ES-I3 (cell line): Measurements from ENCODE around the gene SHROOM1.
"Not testable (repeated sequence)": the region's sequence is repeated elsewhere in the genome, so short reads cannot be mapped to it uniquely, and the experiment has no call there.

Experiments
- H3K36me3 ChIP-seq: 2 replicates; pipeline ENCODE4 v1.6.1; 2013; ENCODE audit warnings: mild to moderate bottlenecking, low read length, control low read depth, moderate library complexity; ENCODE audit not compliant: insufficient read depth
- H3K4me1 ChIP-seq: 2 replicates; pipeline ENCODE4 v1.6.1; 2013; ENCODE audit warnings: mild to moderate bottlenecking, control low read depth, low read length; ENCODE audit not compliant: insufficient read depth
- H3K9ac ChIP-seq: 2 replicates; pipeline ENCODE4 v1.6.1; 2013; ENCODE audit warnings: low read depth, mild to moderate bottlenecking, low read length, moderate library complexity
- H3K9me3 ChIP-seq: 2 replicates; pipeline ENCODE4 v1.6.1; 2013; ENCODE audit warnings: mild to moderate bottlenecking, low read length, moderate library complexity; ENCODE audit not compliant: control insufficient read depth, insufficient read depth

SHROOM1 gene

GRCh38 chr5:132813599-132814502 lies 16.6 kb downstream of the SHROOM1 start:
- no peaks in the 10 kb centered on the region for H3K9me3 ChIP-seq
- no peaks in the 10 kb centered on the region for H3K36me3 ChIP-seq
- H3K9ac ChIP-seq: peak overlapping the region; percentile 55
- H3K4me1 ChIP-seq: no peaks in the 10 kb centered on the region

GRCh38 chr5:132812781-132813598 lies 17.5 kb downstream of the SHROOM1 start, which contains the start of gene SOWAHA:
SOWAHA (plus strand) TSS chr5:132813302; CDS start chr5:132813622, 320 bp downstream.
- Histone ChIP-seq H3K9ac (peak within 1 kb of the TSS; percentile 55), H3K36me3 (no peaks in the 10 kb centered on the region), H3K9me3 (no peaks in the 10 kb centered on the region), H3K4me1 (no peaks in the 10 kb centered on the region)

- Histone ChIP-seq H3K9me3 (no peaks in the 10 kb centered on the region), H3K36me3 (no peaks in the 10 kb centered on the region), H3K4me1 (no peaks in the 10 kb centered on the region), H3K9ac (peak overlapping the region; percentile 17; the same call in 1 of the 2 replicates)
Measured at GRCh38 chr5:132812123-132812765, 18.2 kb downstream of the SHROOM1 start.

GRCh38 chr5:132810605-132811004 lies 19.8 kb downstream of the SHROOM1 start:
- Histone ChIP-seq H3K9ac (no peak overlapping the region), H3K4me1 (peaks cover 4% of the 10 kb centered on the region), H3K9me3 (no peaks in the 10 kb centered on the region), H3K36me3 (no peaks in the 10 kb centered on the region)

- H3K4me1 ChIP-seq: peaks cover 4% of the 10 kb centered on the region
- H3K9me3 ChIP-seq: no peaks in the 10 kb centered on the region
- H3K36me3 ChIP-seq: no peaks in the 10 kb centered on the region
- no peak overlapping the region for H3K9ac ChIP-seq
Measured at GRCh38 chr5:132808866-132809265, 21.6 kb downstream of the SHROOM1 start.

- Histone ChIP-seq H3K36me3 (no peaks in the 10 kb centered on the region), H3K4me1 (peaks cover 4% of the 10 kb centered on the region), H3K9ac (no peak overlapping the region), H3K9me3 (no peaks in the 10 kb centered on the region)
Measured at GRCh38 chr5:132808448-132808847, 22.0 kb downstream of the SHROOM1 start.

GRCh38 chr5:132807163-132807838 lies 23.1 kb downstream of the SHROOM1 start:
- H3K9ac ChIP-seq: no peak overlapping the region
- peaks cover 4% of the 10 kb centered on the region for H3K4me1 ChIP-seq
- H3K9me3 ChIP-seq: no peaks in the 10 kb centered on the region
- no peaks in the 10 kb centered on the region for H3K36me3 ChIP-seq

- H3K4me1 ChIP-seq, H3K9me3 ChIP-seq, H3K36me3 ChIP-seq, H3K9ac ChIP-seq: not testable (repeated sequence)
Measured at GRCh38 chr5:132806804-132807162, 23.7 kb downstream of the SHROOM1 start.

GRCh38 chr5:132805872-132806271 lies 24.6 kb downstream of the SHROOM1 start:
- H3K9me3 ChIP-seq, H3K9ac ChIP-seq, H3K36me3 ChIP-seq, H3K4me1 ChIP-seq: not testable (repeated sequence)

GRCh38 chr5:132804219-132804618 lies 26.2 kb downstream of the SHROOM1 start:
- H3K9ac ChIP-seq, H3K9me3 ChIP-seq, H3K4me1 ChIP-seq: not testable (repeated sequence)

GRCh38 chr5:132802685-132803066 lies 27.8 kb downstream of the SHROOM1 start:
- not testable (repeated sequence) for H3K9ac ChIP-seq, H3K9me3 ChIP-seq, H3K4me1 ChIP-seq, H3K36me3 ChIP-seq

More at GRCh38 chr5:132804219-132804618, 26.2 kb downstream of the SHROOM1 start:
- H3K36me3 ChIP-seq: not testable (repeated sequence)

- Histone ChIP-seq H3K4me1 (peaks cover 3% of the 10 kb centered on the region), H3K9ac (no peak overlapping the region), H3K36me3 (no peaks in the 10 kb centered on the region), H3K9me3 (no peaks in the 10 kb centered on the region)
Measured at GRCh38 chr5:132802044-132802684, 28.3 kb downstream of the SHROOM1 start.

- H3K36me3 ChIP-seq: no peaks in the 10 kb centered on the region
- H3K9me3 ChIP-seq: no peaks in the 10 kb centered on the region
- no peaks in the 10 kb centered on the region for H3K4me1 ChIP-seq
- H3K9ac ChIP-seq: no peak overlapping the region
Measured at GRCh38 chr5:132800545-132800944, 29.9 kb downstream of the SHROOM1 start.
